Measurements from ENCODE around the gene MYO1B. TPM values are rescaled to one million over a fixed set of nuclear protein-coding genes. Genes with fewer than 3 reads are reported as not detected.

Gene MYO1B
- total RNA-seq, 1 donor from 2014 or later, result 16.2 TPM

GRCh38 chr2:191355170-191355758, 110.1 kb downstream of the MYO1B start:
- no peak overlapping the region for H3K27ac ChIP-seq (replicated peaks)
- intact Hi-C loops (cut with micrococcal nuclease), result no loop called here
- H3K27me3 ChIP-seq (ENCODE audit: low read depth), result no peaks in the 10 kb centered on the region
- peaks cover 30% of the 10 kb centered on the region for H3K4me1 ChIP-seq
- DNase-seq, result no peak
- H3K36me3 ChIP-seq, result peaks cover 10% of the 10 kb centered on the region
- H3K4me3 ChIP-seq, result no peak overlapping the region
- peaks cover 4% of the 10 kb centered on the region for H3K9me3 ChIP-seq (replicated peaks)
- TF ChIP-seq, protein P1, sequence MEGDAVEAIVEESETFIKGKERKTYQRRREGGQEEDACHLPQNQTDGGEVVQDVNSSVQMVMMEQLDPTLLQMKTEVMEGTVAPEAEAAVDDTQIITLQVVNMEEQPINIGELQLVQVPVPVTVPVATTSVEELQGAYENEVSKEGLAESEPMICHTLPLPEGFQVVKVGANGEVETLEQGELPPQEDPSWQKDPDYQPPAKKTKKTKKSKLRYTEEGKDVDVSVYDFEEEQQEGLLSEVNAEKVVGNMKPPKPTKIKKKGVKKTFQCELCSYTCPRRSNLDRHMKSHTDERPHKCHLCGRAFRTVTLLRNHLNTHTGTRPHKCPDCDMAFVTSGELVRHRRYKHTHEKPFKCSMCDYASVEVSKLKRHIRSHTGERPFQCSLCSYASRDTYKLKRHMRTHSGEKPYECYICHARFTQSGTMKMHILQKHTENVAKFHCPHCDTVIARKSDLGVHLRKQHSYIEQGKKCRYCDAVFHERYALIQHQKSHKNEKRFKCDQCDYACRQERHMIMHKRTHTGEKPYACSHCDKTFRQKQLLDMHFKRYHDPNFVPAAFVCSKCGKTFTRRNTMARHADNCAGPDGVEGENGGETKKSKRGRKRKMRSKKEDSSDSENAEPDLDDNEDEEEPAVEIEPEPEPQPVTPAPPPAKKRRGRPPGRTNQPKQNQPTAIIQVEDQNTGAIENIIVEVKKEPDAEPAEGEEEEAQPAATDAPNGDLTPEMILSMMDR (IDR thresholded peaks at IDR 0.05; ENCODE audit: borderline replicate concordance), result no peak

DNA sequence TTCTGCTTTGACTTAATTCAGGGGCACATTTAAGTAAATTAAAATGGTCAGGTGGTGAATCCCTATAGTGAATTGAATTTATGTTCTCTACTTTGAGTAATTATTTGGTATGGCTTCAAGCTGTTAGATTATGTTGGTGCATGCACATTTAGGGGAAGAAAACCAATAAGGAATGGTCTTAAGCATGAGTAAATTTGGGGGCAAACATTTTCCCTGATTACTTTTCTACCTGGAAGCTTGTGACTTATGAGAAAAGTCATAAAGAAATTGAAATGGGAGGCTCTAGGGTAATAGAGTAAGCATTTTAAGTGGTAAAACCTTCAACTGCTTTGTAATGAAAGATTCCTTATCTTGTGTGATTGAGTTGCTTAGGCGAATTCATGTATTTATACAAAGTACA, 112.5 kb downstream of the MYO1B start:
- H3K9me3 ChIP-seq (replicated peaks), result peaks cover 4% of the 10 kb centered on the region
- DNase-seq, result no peak
- H3K27me3 ChIP-seq (ENCODE audit: low read depth), result no peaks in the 10 kb centered on the region
- H3K4me1 ChIP-seq, result peaks cover 30% of the 10 kb centered on the region
- TF ChIP-seq, protein P1 (IDR thresholded peaks at IDR 0.05; ENCODE audit: borderline replicate concordance), result no peak
- peak overlapping the region; percentile 69 for H3K27ac ChIP-seq (replicated peaks)
- no peak overlapping the region for H3K4me3 ChIP-seq
- H3K36me3 ChIP-seq, result peaks cover 10% of the 10 kb centered on the region
- intact Hi-C loops (cut with micrococcal nuclease), result no loop called here

DNA sequence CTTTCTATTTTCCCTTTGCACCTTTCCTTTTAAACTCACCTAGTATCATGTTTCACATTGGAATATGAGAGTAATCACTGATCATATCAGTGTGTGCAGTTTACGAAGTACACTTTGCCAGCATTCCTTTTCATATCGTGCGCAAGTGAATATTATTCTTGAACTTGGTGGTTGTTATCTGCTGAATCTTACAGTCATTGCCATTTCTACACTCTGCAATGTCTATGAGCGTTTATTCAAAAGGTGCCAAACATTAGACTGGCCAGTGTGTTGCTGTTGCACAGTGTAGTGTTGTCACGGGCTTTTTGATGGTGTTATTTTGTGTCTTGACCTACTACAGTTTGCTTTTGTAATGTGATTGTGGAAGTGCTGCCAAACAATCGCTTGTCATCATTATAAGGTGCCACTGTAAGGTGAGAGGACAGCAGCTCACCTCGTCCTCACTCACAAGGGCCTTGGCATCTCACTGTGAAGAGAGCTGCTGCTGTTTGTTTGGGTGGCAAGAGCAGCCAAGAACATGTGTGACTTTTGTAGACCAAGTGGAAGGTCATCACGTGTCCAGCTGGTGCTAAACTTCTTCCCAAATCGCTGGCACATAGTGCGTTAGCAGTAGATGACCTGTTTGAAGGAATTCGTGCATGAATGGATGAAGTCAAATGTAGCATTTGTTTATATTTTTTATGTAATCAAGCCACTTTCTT, 113.3 kb downstream of the MYO1B start:
- Histone ChIP-seq H3K4me3 (no peak overlapping the region), H3K9me3 (replicated peaks) (peaks cover 4% of the 10 kb centered on the region), H3K4me1 (peaks cover 30% of the 10 kb centered on the region), H3K27ac (replicated peaks) (peak overlapping the region; percentile 69), H3K36me3 (peaks cover 14% of the 10 kb centered on the region), H3K27me3 (ENCODE audit: low read depth) (no peaks in the 10 kb centered on the region)
- TF ChIP-seq, protein P1 (IDR thresholded peaks at IDR 0.05; ENCODE audit: borderline replicate concordance), result no peak
- peak; percentile 46 for DNase-seq
- intact Hi-C loops (cut with micrococcal nuclease), result no loop called here

GRCh38 chr2:191359133-191359532, 113.9 kb downstream of the MYO1B start:
- Histone ChIP-seq H3K36me3 (peaks cover 16% of the 10 kb centered on the region), H3K27ac (replicated peaks) (peak overlapping the region; percentile 69), H3K4me1 (peaks cover 30% of the 10 kb centered on the region), H3K4me3 (no peak overlapping the region), H3K9me3 (replicated peaks) (peaks cover 4% of the 10 kb centered on the region), H3K27me3 (ENCODE audit: low read depth) (no peaks in the 10 kb centered on the region)
- TF ChIP-seq, protein P1 (IDR thresholded peaks at IDR 0.05; ENCODE audit: borderline replicate concordance), result no peak
- intact Hi-C loops (cut with micrococcal nuclease), result no loop called here
- DNase-seq, result no peak

DNA sequence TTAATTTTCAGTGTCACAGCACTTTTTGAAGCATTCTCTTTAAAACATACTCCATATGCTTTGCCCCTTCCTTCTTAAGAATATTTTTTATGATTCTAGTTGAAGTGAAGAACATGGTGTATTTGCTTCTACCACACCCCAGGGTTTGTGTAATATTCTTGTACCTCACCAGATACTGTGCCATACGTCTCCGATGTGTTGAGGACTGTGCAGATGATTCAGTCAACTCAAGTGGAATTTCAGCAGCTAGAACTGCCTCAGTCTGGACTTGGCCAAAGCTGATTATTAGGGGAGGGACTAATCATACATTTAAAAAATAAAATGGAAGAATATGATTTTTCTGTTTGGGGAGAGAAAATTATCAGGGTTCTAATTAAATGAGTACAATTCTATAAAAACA, 115.7 kb downstream of the MYO1B start:
- TF ChIP-seq, protein P1 (IDR thresholded peaks at IDR 0.05; ENCODE audit: borderline replicate concordance), result no peak
- Histone ChIP-seq H3K4me1 (peaks cover 34% of the 10 kb centered on the region), H3K36me3 (peaks cover 16% of the 10 kb centered on the region), H3K4me3 (no peak overlapping the region), H3K27ac (replicated peaks) (peak overlapping the region; percentile 21), H3K27me3 (ENCODE audit: low read depth) (no peaks in the 10 kb centered on the region), H3K9me3 (replicated peaks) (no peaks in the 10 kb centered on the region)
- intact Hi-C loops (cut with micrococcal nuclease), result no loop called here
- DNase-seq, result no peak
